DMS79 treated with DMSO at 0.1 percent for 48 hours (cell line): ENCODE measurements around the gene PROSER3.

Experiments
- DNase-seq: peaks from one replicate; lab custom pipeline; 2025; lab: John Stamatoyannopoulos, UW

Gene PROSER3

GRCh38 chr19:35777086-35777841 lies 19.3 kb downstream of the PROSER3 start:
- no peak for DNase-seq

- DNase-seq = no peak
Measured at GRCh38 chr19:35777961-35778360, 20.0 kb downstream of the PROSER3 start.

GRCh38 chr19:35779033-35779432 lies 21.1 kb downstream of the PROSER3 start:
- DNase-seq = no peak

GRCh38 chr19:35780058-35780457 lies 22.1 kb downstream of the PROSER3 start:
- DNase-seq = no peak

GRCh38 chr19:35780717-35781116 lies 22.7 kb downstream of the PROSER3 start:
- no peak for DNase-seq

GRCh38 chr19:35781650-35782049 lies 23.7 kb downstream of the PROSER3 start:
- DNase-seq = no peak

- no peak for DNase-seq
Measured at GRCh38 chr19:35782589-35782988, 24.6 kb downstream of the PROSER3 start.

GRCh38 chr19:35783469-35784434 lies 25.8 kb downstream of the PROSER3 start:
- no peak for DNase-seq

GRCh38 chr19:35784503-35785338 lies 26.7 kb downstream of the PROSER3 start:
- DNase-seq = no peak

- DNase-seq = no peak
Measured at GRCh38 chr19:35785339-35785627, 27.3 kb downstream of the PROSER3 start.

- no peak for DNase-seq
Measured at GRCh38 chr19:35786299-35787160, 28.6 kb downstream of the PROSER3 start.

GRCh38 chr19:35787227-35787799 lies 29.3 kb downstream of the PROSER3 start:
- DNase-seq = no peak

- no peak for DNase-seq
Measured at GRCh38 chr19:35788205-35788960, 30.4 kb downstream of the PROSER3 start.

- DNase-seq = no peak
Measured at GRCh38 chr19:35789195-35789977, 31.4 kb downstream of the PROSER3 start.

- no peak for DNase-seq
Measured at GRCh38 chr19:35789978-35790944, 32.3 kb downstream of the PROSER3 start.

GRCh38 chr19:35790981-35791813 lies 33.2 kb downstream of the PROSER3 start:
- peak; percentile 33 for DNase-seq

- no peak for DNase-seq
Measured at GRCh38 chr19:35791814-35792279, 33.9 kb downstream of the PROSER3 start.
